Hindlimb muscle (tissue), 1 donor: ENCODE data around the gene PIGA. TPM values are rescaled to one million over a fixed set of nuclear protein-coding genes. Genes with fewer than 3 reads are reported as not detected.

Experiments
- DNase-seq: peaks from one replicate; pipeline ENCODE4 v3.0.0-alpha.2; 2013
- polyA plus RNA-seq: library from polyadenylated mRNA; unstranded; fragments of 120-200 nt; gene quantifications from one replicate; pipeline ENCODE4 v1.2.1, GENCODE V29; 2013; ENCODE audit not compliant: insufficient read length

Gene PIGA
- polyA plus RNA-seq = 6.5 TPM

- DNase-seq = peak; percentile 95
Observed at GRCh38 chrX:15335135-15336022, at the start of gene PIGA. Gene PIGA (minus strand): TSS chrX:15335523. CDS start chrX:15331930, 3,593 bp downstream.

DNA sequence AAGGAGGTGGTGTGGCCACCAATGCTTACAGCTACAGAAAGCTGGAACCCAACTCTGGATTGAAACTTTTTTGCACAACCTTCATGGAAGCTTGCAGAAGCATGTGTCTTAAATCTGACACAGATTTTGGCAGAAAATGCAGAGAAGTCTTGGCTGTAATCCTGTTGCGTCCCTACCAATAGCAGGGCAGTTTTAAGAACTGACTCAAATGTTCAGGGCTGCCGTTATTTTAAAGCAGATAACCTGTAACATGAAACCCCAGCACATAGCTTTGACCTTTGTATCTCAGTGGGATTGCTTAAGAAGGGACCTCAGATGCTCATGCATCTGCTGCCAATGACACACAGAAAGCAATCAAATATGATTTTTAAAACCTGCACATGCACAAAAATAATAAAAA, 49.0 kb upstream of the PIGA start, which contains the start of gene VEGFD:
TSS of gene VEGFD (minus strand) at position 110 of the 400 bp plus-strand sequence. CDS start 467 bp downstream, outside the sequence.
- peak; percentile 30 for DNase-seq

- DNase-seq = no peak
Observed at GRCh38 chrX:15382813-15383212, 47.5 kb upstream of the PIGA start.

GRCh38 chrX:15376956-15377355, 41.6 kb upstream of the PIGA start:
- DNase-seq = no peak

DNA sequence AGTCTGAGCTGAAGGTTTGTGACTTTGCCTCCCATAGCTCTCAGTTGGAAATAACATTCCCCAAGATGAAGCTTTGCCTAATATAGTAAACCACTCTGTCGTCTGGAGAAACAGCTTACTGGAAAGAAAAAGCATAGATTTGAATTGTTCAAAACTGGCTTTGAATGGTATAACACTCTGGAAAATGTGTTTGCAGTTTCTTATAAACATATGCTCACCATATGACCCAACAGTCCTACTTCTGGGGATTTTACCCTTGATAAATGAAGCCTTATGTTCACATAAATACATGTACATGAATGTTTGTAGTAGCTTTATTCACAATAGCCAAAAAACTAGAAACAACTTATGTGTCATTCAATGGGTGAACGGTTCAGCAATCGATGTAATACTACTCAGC, 38.7 kb upstream of the PIGA start:
- DNase-seq = no peak

- no peak for DNase-seq
Observed at GRCh38 chrX:15366506-15367352, 31.4 kb upstream of the PIGA start.

- DNase-seq = no peak
Observed at GRCh38 chrX:15359701-15360100, 24.4 kb upstream of the PIGA start.

DNA sequence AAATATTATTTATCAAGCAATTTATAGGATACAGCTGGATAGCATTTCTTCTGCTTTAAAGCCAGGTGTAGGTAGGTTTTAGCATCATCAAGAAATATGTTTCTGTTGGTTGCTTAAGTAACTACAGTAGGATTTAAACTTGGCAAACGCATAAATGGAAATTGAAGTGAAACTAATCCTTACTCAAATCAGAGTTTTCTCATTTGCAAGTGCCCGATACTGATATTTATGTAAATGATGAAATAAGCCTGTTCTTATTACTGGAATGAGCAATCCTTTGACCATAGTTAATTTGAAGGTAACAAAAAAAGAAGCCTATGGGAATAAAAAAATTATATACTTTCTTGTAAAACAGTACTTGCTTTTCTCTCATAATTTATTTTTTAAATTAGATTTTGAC, 23.2 kb upstream of the PIGA start:
- no peak for DNase-seq

- DNase-seq = no peak
Observed at GRCh38 chrX:15356444-15356843, 21.1 kb upstream of the PIGA start.

GRCh38 chrX:15350329-15350996, 15.1 kb upstream of the PIGA start:
- no peak for DNase-seq

- peak; percentile 46 for DNase-seq
Observed at GRCh38 chrX:15349046-15349445, 13.7 kb upstream of the PIGA start.

GRCh38 chrX:15345976-15346375, 10.7 kb upstream of the PIGA start:
- no peak for DNase-seq

DNA sequence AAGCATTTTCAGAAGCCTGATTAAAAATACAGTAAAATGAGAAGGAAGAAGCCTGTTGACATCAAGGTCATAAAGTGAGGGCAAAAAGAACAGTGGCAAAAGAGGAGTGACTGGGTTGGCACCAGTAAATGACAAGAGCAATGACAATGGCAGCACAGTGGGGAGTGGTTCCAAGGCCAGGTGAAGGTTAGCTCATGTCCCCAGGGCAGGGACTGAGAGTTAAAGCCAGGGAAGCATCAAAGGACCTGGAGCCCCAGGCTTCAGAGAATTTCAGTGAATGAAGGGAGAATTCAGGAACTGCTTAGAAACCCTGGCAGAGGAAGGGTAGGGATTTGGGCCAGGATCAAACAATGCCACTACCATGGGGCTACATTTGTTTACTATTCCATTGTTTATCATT, 8.8 kb upstream of the PIGA start:
- no peak for DNase-seq

GRCh38 chrX:15343075-15343476, 7.8 kb upstream of the PIGA start:
- no peak for DNase-seq

- no peak for DNase-seq
Observed at GRCh38 chrX:15340867-15341266, 5.5 kb upstream of the PIGA start.

DNA sequence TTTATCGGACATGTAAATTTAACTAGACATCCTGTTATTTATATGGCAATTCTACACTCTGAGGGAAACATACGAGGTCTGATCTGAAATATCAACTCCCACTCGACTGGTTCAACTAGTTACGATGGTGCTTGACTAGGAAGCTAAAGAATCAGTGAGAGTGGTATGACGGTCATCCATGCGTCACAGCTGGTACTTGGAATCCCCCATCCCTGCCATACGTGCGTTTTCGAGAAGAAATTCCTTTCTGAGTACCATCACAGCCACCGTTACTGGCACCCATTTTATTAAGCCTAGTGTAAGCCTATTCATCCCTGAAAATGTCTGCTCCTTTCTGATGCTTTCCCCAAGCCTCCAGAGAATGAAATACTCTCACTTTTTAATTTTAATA, 695 bp upstream of the PIGA start:
- DNase-seq = peak; percentile 19

- DNase-seq = no peak
Observed at GRCh38 chrX:15334561-15334960, 762 bp downstream of the PIGA start.

DNA sequence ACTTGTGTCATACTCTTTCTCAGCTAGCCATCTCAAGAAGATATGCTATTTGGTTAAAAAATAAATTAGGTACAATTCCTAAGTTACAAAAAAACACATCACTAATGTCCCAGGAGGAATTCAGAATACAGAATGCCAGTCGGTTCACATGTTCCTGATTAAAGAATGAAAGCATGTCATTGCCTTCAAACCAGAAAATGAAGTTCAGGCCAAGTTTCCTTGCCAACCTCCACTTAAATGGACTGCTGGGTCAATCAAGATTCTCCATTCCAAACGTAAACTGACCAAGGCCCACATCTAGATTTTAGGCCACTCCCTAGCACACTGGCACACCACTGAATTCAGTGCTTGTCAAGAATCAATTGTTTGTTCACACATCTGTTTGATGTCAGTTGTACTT, 6.5 kb downstream of the PIGA start:
- DNase-seq = no peak

DNA sequence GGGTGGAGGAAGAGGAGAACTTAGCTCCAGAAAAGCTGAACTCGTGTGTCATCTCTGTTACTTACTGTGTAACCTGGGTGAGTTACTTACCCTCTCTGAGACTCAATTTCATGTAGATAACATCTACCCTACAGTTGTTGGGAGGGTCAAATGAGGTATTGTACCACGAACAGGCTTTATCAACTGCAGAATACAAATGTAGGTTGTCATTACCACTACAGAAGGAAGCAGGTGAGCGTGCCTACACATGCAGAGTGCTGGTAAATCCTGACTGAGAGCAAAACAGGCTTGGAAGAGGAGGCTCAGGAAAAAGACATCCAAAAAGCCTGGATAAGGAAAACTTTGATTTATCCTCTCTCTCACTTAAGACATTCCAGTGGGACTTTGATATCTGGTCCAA, 7.2 kb downstream of the PIGA start:
- DNase-seq = no peak

DNA sequence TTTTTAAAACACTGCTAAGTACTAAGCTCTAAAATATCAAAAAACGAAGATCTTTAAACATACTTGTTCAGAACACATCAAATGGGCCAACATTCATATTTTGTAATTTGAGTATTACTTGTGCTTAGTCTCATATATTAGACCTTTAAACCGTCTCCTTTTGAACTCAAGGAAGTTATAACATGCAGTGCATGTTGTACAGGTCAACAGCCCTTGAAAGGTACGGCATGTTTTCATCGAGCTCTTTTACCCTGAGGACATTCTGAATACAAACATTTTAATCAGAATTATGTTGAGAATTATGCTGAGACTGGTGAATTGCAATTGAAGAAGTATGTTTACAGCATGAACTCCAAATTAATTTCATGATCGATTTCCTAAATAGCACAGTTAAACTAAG, 12.9 kb downstream of the PIGA start:
- DNase-seq = no peak

GRCh38 chrX:15322072-15322471, 13.3 kb downstream of the PIGA start:
- no peak for DNase-seq

- DNase-seq = no peak
Observed at GRCh38 chrX:15321447-15321846, 13.9 kb downstream of the PIGA start.

DNA sequence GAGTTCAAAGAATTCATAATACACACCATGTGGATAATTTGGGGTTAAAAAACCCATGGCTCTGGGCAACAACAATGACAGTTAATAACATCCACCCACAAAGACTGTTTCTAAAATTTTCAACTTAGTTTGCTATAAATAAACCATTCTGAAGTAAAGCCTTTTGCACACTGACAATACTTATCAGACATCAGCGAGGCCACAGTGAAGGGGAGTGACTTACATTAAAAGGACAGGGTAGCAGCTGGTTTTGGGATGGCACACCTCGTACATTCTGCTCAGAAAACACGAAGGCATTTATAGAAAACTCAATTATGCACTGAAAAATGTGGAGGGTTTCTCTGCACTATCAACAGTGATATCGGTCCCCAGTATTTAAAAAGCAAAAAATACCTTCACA, 15.0 kb downstream of the PIGA start:
- DNase-seq = no peak
